Measurements from ENCODE around the gene GREB1L.

The GREB1L gene

GRCh38 chr18:21386523-21387240 is 144.7 kb downstream of the GREB1L start:
- DNase-seq = no peak

- DNase-seq = no peak
Observed at GRCh38 chr18:21387886-21388285, 145.9 kb downstream of the GREB1L start.

- no peak for DNase-seq
Observed at GRCh38 chr18:21389283-21389682, 147.3 kb downstream of the GREB1L start.

DNA sequence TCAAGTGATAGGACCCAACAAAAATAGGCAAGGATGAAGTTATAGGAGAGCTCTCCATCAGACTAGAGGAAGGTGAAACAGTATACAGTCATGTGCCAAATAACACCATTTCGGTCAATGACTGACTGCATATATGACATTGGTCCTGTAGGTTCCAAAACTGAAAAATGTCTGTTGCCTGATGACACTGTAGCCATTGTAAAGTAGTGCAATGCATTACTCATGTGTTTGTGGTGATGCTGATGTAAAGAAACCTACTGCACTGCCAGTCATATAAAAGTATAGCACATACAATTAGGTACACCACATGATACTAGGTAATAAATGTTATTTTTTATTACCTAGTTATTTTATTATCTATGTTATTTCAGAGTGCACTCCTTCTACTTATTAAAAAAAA is 147.9 kb downstream of the GREB1L start:
- no peak for DNase-seq

- DNase-seq = no peak
Observed at GRCh38 chr18:21391074-21391673, 149.1 kb downstream of the GREB1L start.

DNA sequence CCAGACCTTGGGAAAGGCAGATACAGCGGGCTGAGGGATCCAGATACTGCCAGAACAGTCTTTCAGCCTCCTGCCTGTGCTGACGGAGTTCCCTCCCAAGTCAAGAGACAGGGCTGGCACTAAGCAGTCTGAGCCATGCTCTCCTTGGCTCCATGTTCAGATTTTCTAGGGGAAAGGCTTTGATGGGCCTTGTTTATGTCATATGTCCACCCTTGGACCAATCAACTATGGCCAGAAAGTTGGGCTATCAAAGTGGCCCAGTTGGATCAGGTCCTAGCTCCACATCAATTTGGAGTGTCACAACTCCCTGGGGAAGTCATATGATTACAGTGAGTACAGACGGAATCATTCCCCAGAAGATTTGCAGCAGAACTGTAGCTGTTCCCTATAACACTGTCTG is 152.0 kb downstream of the GREB1L start:
- no peak for DNase-seq

DNA sequence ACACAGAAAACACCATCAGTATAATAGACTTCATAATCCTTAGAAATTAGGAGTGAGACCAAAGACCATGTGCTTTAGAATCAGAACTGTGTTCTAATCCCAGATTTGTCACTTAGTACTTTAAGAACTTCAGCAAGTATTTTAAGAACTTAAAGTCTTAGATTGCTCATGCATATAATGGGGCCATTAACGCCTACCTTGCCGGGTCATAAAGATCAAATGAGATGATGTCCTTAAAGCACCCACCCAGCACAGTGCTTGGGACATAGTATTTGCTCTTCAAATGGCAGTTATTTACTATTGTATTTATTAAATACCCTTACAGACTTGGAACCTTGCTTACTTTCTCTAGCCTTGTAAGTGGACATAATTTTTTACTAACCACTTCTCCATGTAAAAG is 156.1 kb downstream of the GREB1L start:
- DNase-seq = no peak

GRCh38 chr18:21402272-21402671 is 160.2 kb downstream of the GREB1L start:
- DNase-seq = no peak

- no peak for DNase-seq
Observed at GRCh38 chr18:21404426-21404825, 162.4 kb downstream of the GREB1L start.

DNA sequence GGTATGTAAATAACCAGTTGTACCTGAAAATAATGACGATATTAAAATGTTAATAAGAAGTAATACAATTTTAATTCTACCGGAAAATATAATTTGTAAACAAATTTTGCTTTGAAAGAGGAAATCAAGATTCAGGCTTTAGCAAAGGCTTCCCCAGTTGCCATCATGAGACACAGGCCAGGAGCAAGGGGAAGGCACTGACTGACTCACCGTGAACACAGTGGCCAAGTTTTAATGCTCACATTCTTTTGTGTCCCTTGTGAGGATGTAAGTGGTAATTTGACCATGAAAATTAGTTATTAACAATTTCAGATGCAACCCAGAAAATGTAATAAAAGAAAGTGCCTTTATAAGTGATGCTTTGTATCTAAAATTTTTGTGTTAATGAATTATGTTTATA is 164.1 kb downstream of the GREB1L start:
- no peak for DNase-seq

- DNase-seq = no peak
Observed at GRCh38 chr18:21408681-21409080, 166.6 kb downstream of the GREB1L start.

GRCh38 chr18:21433436-21433835 is 191.4 kb downstream of the GREB1L start:
- no peak for DNase-seq

GRCh38 chr18:21439431-21439846 is 197.4 kb downstream of the GREB1L start:
- no peak for DNase-seq

- no peak for DNase-seq
Observed at GRCh38 chr18:21441670-21442069, 199.6 kb downstream of the GREB1L start.

- DNase-seq = no peak
Observed at GRCh38 chr18:21443776-21444464, 201.9 kb downstream of the GREB1L start.

DNA sequence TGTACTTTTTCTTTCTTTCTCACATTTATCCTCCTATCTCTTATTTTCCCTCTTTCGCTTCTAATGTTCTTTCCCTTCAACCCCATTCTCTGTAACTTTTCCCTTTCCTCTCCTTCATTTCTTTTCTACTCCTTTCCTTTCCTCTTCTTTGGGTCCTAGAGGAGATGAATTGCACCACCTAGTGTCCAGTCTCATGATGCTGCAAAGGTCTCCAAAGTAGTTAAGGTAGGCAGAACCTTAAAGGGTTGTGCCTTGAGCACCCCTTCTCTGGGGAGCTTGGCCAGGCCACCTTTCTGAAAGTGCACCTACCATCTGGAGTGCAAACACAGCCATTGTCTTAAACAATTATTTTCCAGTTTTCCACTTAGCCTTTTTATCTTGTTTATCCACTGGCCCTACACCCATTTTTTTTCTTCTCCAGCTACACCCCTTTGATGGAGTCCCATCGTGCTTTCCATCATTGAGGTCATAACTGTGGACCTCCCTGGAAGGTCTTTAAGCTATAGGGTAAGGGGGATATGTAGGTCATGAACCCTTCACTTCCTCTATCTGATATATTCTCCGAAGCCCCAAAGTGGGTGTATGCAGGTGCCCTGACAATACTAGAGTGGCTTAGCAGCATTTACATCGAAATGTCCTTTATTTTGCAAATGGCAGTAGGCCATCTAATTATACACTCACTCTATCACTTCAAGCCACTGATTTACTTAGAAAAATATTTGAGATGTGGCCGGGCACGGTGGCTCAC is 202.6 kb downstream of the GREB1L start:
- peak; percentile 46 for DNase-seq

DNA sequence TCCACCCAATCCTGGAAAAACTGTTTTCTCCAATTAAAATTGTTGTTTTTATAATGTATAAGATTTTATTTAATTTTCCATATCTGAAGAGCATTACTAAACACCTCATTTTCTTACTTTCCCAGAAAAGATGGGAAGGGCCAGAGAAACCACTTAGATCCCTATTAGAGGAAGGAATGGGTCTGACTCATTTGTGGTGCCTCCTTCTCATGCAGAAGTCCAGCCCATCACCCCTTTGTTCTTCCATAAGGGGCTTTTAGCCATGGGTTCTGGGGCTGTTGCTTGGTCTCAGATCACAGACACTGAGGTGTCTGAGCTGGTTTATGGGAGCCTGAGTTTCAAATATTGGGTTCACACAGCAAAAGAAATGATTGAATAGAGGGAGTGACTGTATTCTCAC is 206.3 kb downstream of the GREB1L start:
- no peak for DNase-seq

- DNase-seq = no peak
Observed at GRCh38 chr18:21449367-21450290, 207.6 kb downstream of the GREB1L start.

DNA sequence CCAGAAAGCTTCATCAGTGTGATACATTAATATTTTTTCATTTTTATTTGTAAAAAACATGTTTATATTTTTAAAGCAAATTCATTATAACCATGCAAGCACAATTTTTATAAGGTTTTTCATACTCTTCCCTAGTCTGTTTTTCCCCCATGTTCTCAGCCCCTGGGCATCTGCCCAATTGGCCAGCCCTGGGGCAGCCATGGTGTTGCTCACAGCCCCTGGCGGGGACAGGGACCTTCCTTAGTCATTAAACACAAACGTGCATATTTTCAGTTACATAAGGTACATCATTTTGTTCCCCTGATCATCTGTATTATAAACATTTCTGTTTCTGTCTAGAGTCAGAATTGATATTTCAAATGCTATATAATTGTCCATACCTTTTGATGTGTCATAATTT is 208.5 kb downstream of the GREB1L start:
- DNase-seq = no peak

DNA sequence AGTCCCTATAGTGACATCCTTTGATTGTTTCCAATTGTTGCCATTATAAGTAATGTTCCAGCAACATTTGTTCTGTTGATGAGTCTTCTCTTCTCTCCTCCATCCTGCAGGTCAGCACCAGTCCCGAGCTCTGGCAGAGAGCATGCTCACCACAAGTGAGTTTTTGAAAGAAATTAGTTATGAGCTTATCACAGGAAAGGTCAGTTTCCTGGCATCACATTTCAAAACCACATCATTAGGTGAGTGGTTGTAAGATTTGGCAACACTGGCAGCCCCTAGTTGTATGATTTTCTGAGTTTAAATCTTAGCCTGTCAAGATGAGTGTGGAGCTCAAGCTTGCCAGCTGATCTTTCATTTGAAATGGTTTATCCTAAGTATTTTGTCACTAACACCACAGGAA is 208.9 kb downstream of the GREB1L start:
- no peak for DNase-seq

- no peak for DNase-seq
Observed at GRCh38 chr18:21451851-21452250, 209.8 kb downstream of the GREB1L start.

DNA sequence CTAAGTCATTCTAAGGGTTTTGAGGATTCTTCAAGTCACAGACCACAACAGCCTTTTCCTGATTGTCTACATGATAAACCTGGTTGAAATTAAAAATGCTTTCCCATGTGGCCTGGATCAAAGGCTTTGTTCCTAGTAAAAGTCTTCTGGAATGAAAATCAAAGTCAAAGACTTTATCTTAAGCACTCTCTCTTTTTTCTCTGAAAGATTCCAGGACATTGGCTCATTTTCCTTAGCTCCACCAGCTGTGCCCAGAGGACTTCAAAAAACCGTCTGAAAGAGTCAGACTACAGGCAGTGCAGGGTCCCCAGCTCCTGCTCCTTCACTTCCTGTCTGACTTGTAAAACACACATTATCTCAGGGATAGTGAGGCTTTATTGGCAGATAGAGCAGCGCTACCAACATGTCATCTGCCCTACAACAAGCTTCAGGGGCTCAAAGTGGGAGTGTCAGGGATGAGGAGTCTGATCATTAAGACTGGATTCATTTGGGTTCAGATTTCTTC is 210.3 kb downstream of the GREB1L start:
- DNase-seq = no peak
